Astrocyte (in vitro differentiated cells and primary cell): ENCODE results near the gene RARB. TPM values are rescaled to one million over a fixed set of nuclear protein-coding genes. Genes with fewer than 3 reads are reported as not detected.

ENCODE experiments used
- DNase-seq: peaks from one replicate; pipeline ENCODE4 v3.0.0-alpha.2; 2010; ENCODE audit warnings: low read depth
- FAIRE-seq: peaks from 2 replicates; lab custom pipeline; 2011; peaks lifted over from hg19 to GRCh38; lab: Jason Lieb, UNC
- H2AFZ ChIP-seq: 2 replicates; pipeline ENCODE4 v1.6.0; 2012; ENCODE audit warnings: low read depth, low read length, inconsistent platforms
- H3K27ac ChIP-seq: 2 replicates; pipeline ENCODE4 v1.5.1; 2011; ENCODE audit warnings: low read depth, low read length, inconsistent platforms
- H3K27me3 ChIP-seq: 2 replicates; pipeline ENCODE4 v1.6.0; 2011; ENCODE audit warnings: low read length, inconsistent platforms; ENCODE audit not compliant: insufficient read depth
- H3K36me3 ChIP-seq: 2 replicates; pipeline ENCODE4 v1.5.1; 2011; ENCODE audit warnings: low read length, inconsistent platforms; ENCODE audit not compliant: insufficient read depth
- H3K4me1 ChIP-seq: 2 replicates; pipeline ENCODE4 v1.5.1; 2011; ENCODE audit warnings: low read length, inconsistent platforms; ENCODE audit not compliant: insufficient read depth
- H3K4me2 ChIP-seq: 2 replicates; pipeline ENCODE4 v1.6.0; 2012; ENCODE audit warnings: low read length, inconsistent platforms
- H3K4me3 ChIP-seq: 2 replicates; pipeline ENCODE4 v1.5.1; 2011; ENCODE audit warnings: low read depth, mild to moderate bottlenecking, low read length, inconsistent platforms; ENCODE audit not compliant: insufficient read depth
- H3K79me2 ChIP-seq: 2 replicates; pipeline ENCODE4 v1.6.0; 2012; ENCODE audit warnings: mild to moderate bottlenecking, low read length, inconsistent platforms; ENCODE audit not compliant: insufficient read depth
- H3K9ac ChIP-seq: 2 replicates; pipeline ENCODE4 v1.6.0; 2012; ENCODE audit warnings: mild to moderate bottlenecking, low read length, inconsistent platforms
- H3K9me3 ChIP-seq: 2 replicates; pipeline ENCODE4 v1.5.1; 2012; ENCODE audit warnings: low read depth, mild to moderate bottlenecking, low read length, inconsistent platforms; ENCODE audit not compliant: insufficient read depth
- H4K20me1 ChIP-seq: 2 replicates; pipeline ENCODE4 v1.6.0; 2012; ENCODE audit warnings: low read length, inconsistent platforms; ENCODE audit not compliant: insufficient read depth
- H3K27ac Mint-ChIP-seq: one replicate; pipeline ENCODE4 v1.8.0; 2021; ENCODE audit warnings: mild to moderate bottlenecking, mixed read lengths; ENCODE audit not compliant: unreplicated experiment
- H3K27me3 Mint-ChIP-seq: one replicate; pipeline ENCODE4 v1.8.0; 2021; ENCODE audit warnings: low read depth, mixed read lengths; ENCODE audit not compliant: unreplicated experiment
- H3K36me3 Mint-ChIP-seq: one replicate; pipeline ENCODE4 v1.8.0; 2021; ENCODE audit warnings: low read depth, mixed read lengths; ENCODE audit not compliant: unreplicated experiment
- H3K4me1 Mint-ChIP-seq: one replicate; pipeline ENCODE4 v1.8.0; 2021; ENCODE audit warnings: low read depth, mixed read lengths; ENCODE audit not compliant: unreplicated experiment
- H3K4me3 Mint-ChIP-seq: one replicate; pipeline ENCODE4 v1.8.0; 2021; ENCODE audit warnings: mild to moderate bottlenecking, moderate library complexity, mixed read lengths; ENCODE audit not compliant: unreplicated experiment
- H3K9me3 Mint-ChIP-seq: one replicate; pipeline ENCODE4 v1.8.0; 2021; ENCODE audit warnings: mild to moderate bottlenecking, mixed read lengths; ENCODE audit not compliant: unreplicated experiment
- CTCF ChIP-seq: IDR thresholded peaks from 2 replicates; pipeline ENCODE4 v1.5.1; 2011; ENCODE audit warnings: low read depth, mild to moderate bottlenecking, inconsistent platforms, low read length, moderate library complexity; ENCODE audit not compliant: insufficient read depth
- EZH2 ChIP-seq: IDR thresholded peaks from 2 replicates; pipeline ENCODE4 v1.6.1; 2012; ENCODE audit warnings: mild to moderate bottlenecking, low read length, inconsistent platforms; ENCODE audit not compliant: insufficient read depth
- total RNA-seq: library from RNA; stranded (reverse); gene quantifications from 2 replicates; pipeline ENCODE4 v1.2.1, GENCODE V29; 2021

The RARB gene
- total RNA-seq, 1 donor from 2014 or later: 0.27 TPM

DNA sequence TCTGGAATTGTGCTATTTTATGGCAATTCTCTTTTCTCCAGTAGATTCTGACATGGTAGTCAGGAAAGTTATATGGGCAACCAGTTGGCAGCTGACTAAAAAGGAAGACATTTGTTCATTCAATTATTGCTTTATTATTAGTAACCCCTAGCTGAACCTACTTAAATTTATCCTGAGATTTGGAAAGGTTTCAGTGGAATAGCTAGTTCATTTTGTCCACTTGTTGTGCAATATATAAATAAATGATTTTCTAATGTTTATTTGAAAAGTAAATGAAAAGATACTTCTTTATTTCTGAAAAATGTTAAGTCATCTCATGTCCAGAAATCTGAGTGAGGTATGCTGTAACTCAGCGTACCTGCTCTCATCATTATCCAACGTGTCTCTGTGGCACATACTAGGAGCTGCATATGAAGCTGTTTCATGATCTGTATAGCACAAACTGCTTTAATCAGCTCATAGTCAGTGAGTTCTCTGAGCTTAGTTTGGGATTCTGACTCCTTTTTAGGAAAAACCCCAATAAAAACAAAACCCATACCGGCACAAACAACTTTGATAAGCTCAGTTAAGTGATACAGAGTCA lies 35.9 kb downstream of the RARB start:
- Mint-ChIP-seq H3K27ac (no peak overlapping the region), H3K4me1 (no peaks in the 10 kb centered on the region), H3K9me3 (no peaks in the 10 kb centered on the region), H3K4me3 (no peak overlapping the region), H3K27me3 (no peaks in the 10 kb centered on the region), H3K36me3 (no peaks in the 10 kb centered on the region)
- Histone ChIP-seq H4K20me1 (no peaks in the 10 kb centered on the region), H3K9me3 (no peaks in the 10 kb centered on the region), H3K4me3 (no peak overlapping the region), H3K4me1 (peaks cover 7% of the 10 kb centered on the region), H3K79me2 (peaks cover 46% of the 10 kb centered on the region), H3K27me3 (no peaks in the 10 kb centered on the region), H3K9ac (no peak overlapping the region), H3K27ac (no peak overlapping the region), H3K4me2 (no peak overlapping the region), H3K36me3 (peaks cover 8% of the 10 kb centered on the region), H2AFZ (no peak overlapping the region)
- FAIRE-seq (no peak), DNase-seq (no peak)
- TF ChIP-seq EZH2 (no peak), CTCF (no peak)

DNA sequence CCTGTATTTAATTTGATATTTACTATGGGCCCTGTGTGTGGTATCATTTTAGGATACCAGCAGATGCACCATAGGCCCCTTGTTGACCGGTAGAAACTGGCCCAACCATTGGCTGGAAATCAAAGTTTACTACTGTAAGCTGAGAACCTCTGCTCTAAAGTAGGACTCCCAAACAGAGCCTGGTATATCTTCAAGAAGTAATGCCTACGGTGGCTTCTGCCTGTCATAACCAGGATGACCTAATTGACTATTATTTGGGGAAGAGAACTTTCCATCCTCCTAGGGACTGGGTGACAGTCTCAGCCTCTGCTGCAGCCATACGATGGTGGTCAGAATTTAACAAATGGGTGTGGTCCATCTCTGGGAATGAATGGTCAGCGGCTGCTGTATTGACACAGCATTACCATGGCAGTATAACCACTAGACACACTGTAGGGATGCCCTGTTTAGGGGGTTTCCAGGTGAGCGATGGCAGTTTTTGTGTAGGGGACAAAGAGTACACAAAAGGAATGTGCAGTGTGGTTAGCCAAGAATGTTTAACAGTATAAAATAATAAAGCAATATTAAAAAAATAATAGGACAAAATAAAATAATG lies 37.3 kb downstream of the RARB start:
- Histone ChIP-seq H3K36me3 (peaks cover 8% of the 10 kb centered on the region), H3K4me2 (no peak overlapping the region), H3K27me3 (no peaks in the 10 kb centered on the region), H4K20me1 (no peaks in the 10 kb centered on the region), H3K79me2 (peaks cover 45% of the 10 kb centered on the region), H3K9ac (no peak overlapping the region), H3K27ac (no peak overlapping the region), H3K9me3 (no peaks in the 10 kb centered on the region), H3K4me1 (peaks cover 6% of the 10 kb centered on the region), H3K4me3 (no peak overlapping the region), H2AFZ (no peak overlapping the region)
- H3K27ac Mint-ChIP-seq: no peak overlapping the region
- H3K36me3 Mint-ChIP-seq: no peaks in the 10 kb centered on the region
- H3K27me3 Mint-ChIP-seq: no peaks in the 10 kb centered on the region
- no peak overlapping the region for H3K4me3 Mint-ChIP-seq
- TF ChIP-seq CTCF: no peak
- H3K9me3 Mint-ChIP-seq: no peaks in the 10 kb centered on the region
- DNase-seq (no peak), FAIRE-seq (peak; percentile 9)
- peaks cover 1% of the 10 kb centered on the region for H3K4me1 Mint-ChIP-seq

- no peak overlapping the region for H3K9ac ChIP-seq
Observed at GRCh38 chr3:25468866-25469319, 40.8 kb downstream of the RARB start.

More at GRCh38 chr3:25468866-25469319, 40.8 kb downstream of the RARB start:
- Histone ChIP-seq H3K79me2 (peaks cover 66% of the 10 kb centered on the region), H3K4me1 (peaks cover 30% of the 10 kb centered on the region), H2AFZ (no peak overlapping the region), H3K4me3 (no peak overlapping the region), H3K27ac (no peak overlapping the region), H3K4me2 (peak overlapping the region; percentile 19), H4K20me1 (no peaks in the 10 kb centered on the region), H3K9me3 (no peaks in the 10 kb centered on the region), H3K36me3 (peaks cover 6% of the 10 kb centered on the region), H3K27me3 (no peaks in the 10 kb centered on the region)
- H3K27ac Mint-ChIP-seq: no peak overlapping the region
- TF ChIP-seq CTCF (peak; percentile 4), EZH2 (no peak)
- H3K36me3 Mint-ChIP-seq: no peaks in the 10 kb centered on the region
- H3K4me1 Mint-ChIP-seq: peaks cover 3% of the 10 kb centered on the region
- H3K4me3 Mint-ChIP-seq: no peak overlapping the region
- no peaks in the 10 kb centered on the region for H3K27me3 Mint-ChIP-seq
- DNase-seq: peak; percentile 64
- no peaks in the 10 kb centered on the region for H3K9me3 Mint-ChIP-seq
- no peak for FAIRE-seq
